Activated T-helper 2 cell treated with anti-CD3 and anti-CD28 coated beads, Interferon-gamma antibody, Interleukin-2, Interleukin-4, amounts not matched to agents 10 μg/mL and 5 μg/mL and 100 μg/mL, durations not matched to agents 14 hours and 24 hours and 36 hours (primary cell): ENCODE measurements around the gene TNRC6B. TPM values are rescaled to one million over a fixed set of nuclear protein-coding genes. Genes with fewer than 3 reads are reported as not detected.
A peak's percentile ranks its signal among the peaks of the same experiment; 100 is the strongest.
"Not testable (repeated sequence)": the region's sequence is repeated elsewhere in the genome, so short reads cannot be mapped to it uniquely, and the experiment has no call there.

Source experiments
- DNase-seq: peaks from one replicate; pipeline ENCODE4 v3.0.0; 2021; ENCODE audit warnings: low spot score
- H3K27ac Mint-ChIP-seq: one replicate; pipeline ENCODE4 v1.8.0; 2021; ENCODE audit warnings: mixed read lengths
- H3K27me3 Mint-ChIP-seq: one replicate; pipeline ENCODE4 v1.8.0; 2021; ENCODE audit warnings: low read depth, mixed read lengths
- H3K36me3 Mint-ChIP-seq: one replicate; pipeline ENCODE4 v1.8.0; 2021; ENCODE audit warnings: low read depth, mixed read lengths
- H3K4me1 Mint-ChIP-seq: one replicate; pipeline ENCODE4 v1.8.0; 2021; ENCODE audit warnings: low read depth, mixed read lengths
- H3K4me3 Mint-ChIP-seq: one replicate; pipeline ENCODE4 v1.8.0; 2021; ENCODE audit warnings: low read depth, mild to moderate bottlenecking, moderate library complexity, mixed read lengths
- H3K9me3 Mint-ChIP-seq: one replicate; pipeline ENCODE4 v1.8.0; 2021; ENCODE audit warnings: mixed read lengths
- intact Hi-C: fragments of 100-400 bp; cut with micrococcal nuclease; formaldehyde crosslinking; loops from one replicate; pipeline ENCODE4 v1.15.1; 2023
- total RNA-seq: library from RNA; stranded (reverse); gene quantifications from 2 replicates; pipeline ENCODE4 v1.2.3, GENCODE V29; 2022

TNRC6B gene
- total RNA-seq, 1 donor from 2014 or later: 28.0 TPM

- H3K27me3 Mint-ChIP-seq, intact Hi-C loops, H3K27ac Mint-ChIP-seq, H3K9me3 Mint-ChIP-seq, H3K4me3 Mint-ChIP-seq, DNase-seq, H3K4me1 Mint-ChIP-seq: not testable (repeated sequence)
- H3K36me3 Mint-ChIP-seq: peaks cover 52% of the 10 kb centered on the region
These were observed 12.2 kb upstream of the TNRC6B start for GRCh38 chr22:40165537-40165936.

- intact Hi-C loops: loop anchor here (2.0 to 10.0 kb wide), 5 partner anchors 65 to 643 kb away; partner anchors contain the start of genes GRAP2 and RPS19BP1
- Mint-ChIP-seq H3K9me3 (no peaks in the 10 kb centered on the region), H3K36me3 (peaks cover 9% of the 10 kb centered on the region), H3K4me1 (peaks cover 42% of the 10 kb centered on the region), H3K27ac (no peak overlapping the region), H3K4me3 (peak overlapping the region; percentile 39), H3K27me3 (no peaks in the 10 kb centered on the region)
- no peak for DNase-seq
These were observed 2.0 kb upstream of the TNRC6B start for GRCh38 chr22:40175611-40176244.

GRCh38 chr22:40176921-40177737 is 596 bp upstream of the TNRC6B start:
- peaks cover 45% of the 10 kb centered on the region for H3K4me1 Mint-ChIP-seq
- no peaks in the 10 kb centered on the region for H3K9me3 Mint-ChIP-seq
- peak; percentile 66 for DNase-seq
- intact Hi-C loops: loop anchor here (1.0 to 10.0 kb wide), 10 partner anchors 19 to 645 kb away; partner anchors contain the start of genes GRAP2 and RPS19BP1
- peak overlapping the region; percentile 88 for H3K4me3 Mint-ChIP-seq
- H3K36me3 Mint-ChIP-seq: peaks cover 9% of the 10 kb centered on the region
- no peaks in the 10 kb centered on the region for H3K27me3 Mint-ChIP-seq
- peak overlapping the region; percentile 89 for H3K27ac Mint-ChIP-seq

- peak overlapping the region; percentile 88 for H3K4me3 Mint-ChIP-seq
- H3K27me3 Mint-ChIP-seq: no peaks in the 10 kb centered on the region
- intact Hi-C loops: loop anchor here (5.0 to 10.0 kb wide), 2 partner anchors 274 to 646 kb away; partner anchors contain the start of genes GRAP2 and RPS19BP1
- no peaks in the 10 kb centered on the region for H3K9me3 Mint-ChIP-seq
- H3K4me1 Mint-ChIP-seq: peaks cover 58% of the 10 kb centered on the region
- H3K27ac Mint-ChIP-seq: peak overlapping the region; percentile 89
- no peak for DNase-seq
- peaks cover 9% of the 10 kb centered on the region for H3K36me3 Mint-ChIP-seq
These were observed 988 bp downstream of the TNRC6B start for GRCh38 chr22:40178417-40179409.

GRCh38 chr22:40179526-40179925 is 1.8 kb downstream of the TNRC6B start:
- intact Hi-C loops: loop anchor here (5.0 to 10.0 kb wide), 2 partner anchors 275 to 647 kb away; partner anchors contain the start of genes GRAP2 and RPS19BP1
- Mint-ChIP-seq H3K36me3 (peaks cover 14% of the 10 kb centered on the region), H3K4me3 (peak overlapping the region; percentile 88), H3K4me1 (peaks cover 64% of the 10 kb centered on the region), H3K27me3 (no peaks in the 10 kb centered on the region), H3K27ac (peak overlapping the region; percentile 89), H3K9me3 (no peaks in the 10 kb centered on the region)
- DNase-seq: no peak

GRCh38 chr22:40180403-40180802 is 2.7 kb downstream of the TNRC6B start:
- intact Hi-C loops: no loop called here
- H3K27me3 Mint-ChIP-seq: no peaks in the 10 kb centered on the region
- H3K27ac Mint-ChIP-seq: peak overlapping the region; percentile 36
- DNase-seq: no peak
- no peaks in the 10 kb centered on the region for H3K9me3 Mint-ChIP-seq
- H3K4me3 Mint-ChIP-seq: peak overlapping the region; percentile 27
- H3K4me1 Mint-ChIP-seq: peaks cover 65% of the 10 kb centered on the region
- H3K36me3 Mint-ChIP-seq: peaks cover 16% of the 10 kb centered on the region

GRCh38 chr22:40181323-40181722 is 3.6 kb downstream of the TNRC6B start:
- H3K9me3 Mint-ChIP-seq: no peaks in the 10 kb centered on the region
- H3K36me3 Mint-ChIP-seq: peaks cover 24% of the 10 kb centered on the region
- no peak overlapping the region for H3K4me3 Mint-ChIP-seq
- H3K4me1 Mint-ChIP-seq: peaks cover 64% of the 10 kb centered on the region
- H3K27me3 Mint-ChIP-seq: no peaks in the 10 kb centered on the region
- no peak overlapping the region for H3K27ac Mint-ChIP-seq
- intact Hi-C loops: no loop called here
- no peak for DNase-seq

GRCh38 chr22:40182231-40182835 is 4.6 kb downstream of the TNRC6B start:
- H3K9me3 Mint-ChIP-seq: no peaks in the 10 kb centered on the region
- no peak overlapping the region for H3K4me3 Mint-ChIP-seq
- H3K36me3 Mint-ChIP-seq: peaks cover 24% of the 10 kb centered on the region
- H3K4me1 Mint-ChIP-seq: peaks cover 54% of the 10 kb centered on the region
- no peaks in the 10 kb centered on the region for H3K27me3 Mint-ChIP-seq
- no peak for DNase-seq
- intact Hi-C loops: no loop called here
- peak overlapping the region; percentile 64 for H3K27ac Mint-ChIP-seq

- Mint-ChIP-seq H3K4me3 (peak overlapping the region; percentile 18), H3K4me1 (peaks cover 53% of the 10 kb centered on the region), H3K36me3 (peaks cover 19% of the 10 kb centered on the region), H3K27me3 (no peaks in the 10 kb centered on the region), H3K9me3 (no peaks in the 10 kb centered on the region), H3K27ac (peak overlapping the region; percentile 64)
- intact Hi-C loops: no loop called here
- no peak for DNase-seq
These were observed 5.4 kb downstream of the TNRC6B start for GRCh38 chr22:40183029-40183581.

GRCh38 chr22:40183603-40184002 is 5.9 kb downstream of the TNRC6B start:
- Mint-ChIP-seq H3K4me1 (peaks cover 51% of the 10 kb centered on the region), H3K36me3 (peaks cover 18% of the 10 kb centered on the region), H3K4me3 (peak overlapping the region; percentile 18)
- H3K9me3 Mint-ChIP-seq, H3K27me3 Mint-ChIP-seq, intact Hi-C loops, DNase-seq, H3K27ac Mint-ChIP-seq: not testable (repeated sequence)

GRCh38 chr22:40187389-40187788 is 9.7 kb downstream of the TNRC6B start:
- intact Hi-C loops: no loop called here
- peaks cover 18% of the 10 kb centered on the region for H3K36me3 Mint-ChIP-seq
- H3K4me1 Mint-ChIP-seq: peaks cover 39% of the 10 kb centered on the region
- H3K9me3 Mint-ChIP-seq: no peaks in the 10 kb centered on the region
- H3K27ac Mint-ChIP-seq: no peak overlapping the region
- no peak for DNase-seq
- no peaks in the 10 kb centered on the region for H3K27me3 Mint-ChIP-seq
- H3K4me3 Mint-ChIP-seq: no peak overlapping the region
